Mucosa of gallbladder (tissue), 1 donor: ENCODE results near the gene PRKCI. TPM values are rescaled to one million over a fixed set of nuclear protein-coding genes. Genes with fewer than 3 reads are reported as not detected.
"Not testable (repeated sequence)": the region's sequence is repeated elsewhere in the genome, so short reads cannot be mapped to it uniquely, and the experiment has no call there.

ENCODE experiments used
- DNase-seq: peaks from one replicate; pipeline ENCODE4 v3.0.0-alpha.2; 2020; ENCODE audit warnings: low spot score
- total RNA-seq: library from RNA; stranded (reverse); gene quantifications from one replicate; pipeline ENCODE4 v1.2.1, GENCODE V29; 2021
- donor health status: DM: no; HTN: no; CAD: no.

The PRKCI gene
- total RNA-seq, 1 donor from 2014 or later: 25.2 TPM

GRCh38 chr3:170290194-170290593 lies 68.0 kb downstream of the PRKCI start:
- no peak for DNase-seq

GRCh38 chr3:170295586-170295985 lies 73.4 kb downstream of the PRKCI start:
- DNase-seq: no peak

- DNase-seq: no peak
These were observed 74.5 kb downstream of the PRKCI start for GRCh38 chr3:170296703-170297102.

- no peak for DNase-seq
These were observed 79.2 kb downstream of the PRKCI start for GRCh38 chr3:170301405-170301804.

GRCh38 chr3:170302008-170302407 lies 79.8 kb downstream of the PRKCI start:
- no peak for DNase-seq

- DNase-seq: no peak
These were observed 83.8 kb downstream of the PRKCI start for GRCh38 chr3:170306015-170306414.

- DNase-seq: no peak
These were observed 85.6 kb downstream of the PRKCI start for GRCh38 chr3:170307671-170308405.

GRCh38 chr3:170309046-170309445 lies 86.8 kb downstream of the PRKCI start:
- DNase-seq: no peak

GRCh38 chr3:170317954-170318353 lies 95.7 kb downstream of the PRKCI start:
- DNase-seq: no peak

GRCh38 chr3:170320461-170321121 lies 98.4 kb downstream of the PRKCI start:
- DNase-seq: no peak

GRCh38 chr3:170321321-170322034 lies 99.3 kb downstream of the PRKCI start:
- no peak for DNase-seq

GRCh38 chr3:170322566-170323269 lies 100.5 kb downstream of the PRKCI start:
- no peak for DNase-seq

- no peak for DNase-seq
These were observed 101.1 kb downstream of the PRKCI start for GRCh38 chr3:170323331-170323730.

GRCh38 chr3:170324962-170325361 lies 102.7 kb downstream of the PRKCI start:
- DNase-seq: no peak

GRCh38 chr3:170327040-170327808 lies 105.0 kb downstream of the PRKCI start:
- DNase-seq: no peak

- DNase-seq: not testable (repeated sequence)
These were observed 105.8 kb downstream of the PRKCI start for GRCh38 chr3:170327868-170328548.

- no peak for DNase-seq
These were observed 108.1 kb downstream of the PRKCI start for GRCh38 chr3:170330366-170330765.

GRCh38 chr3:170331143-170331542 lies 108.9 kb downstream of the PRKCI start:
- peak; percentile 82 for DNase-seq

- DNase-seq: no peak
These were observed 115.2 kb downstream of the PRKCI start for GRCh38 chr3:170337420-170337819.

- DNase-seq: no peak
These were observed 116.6 kb downstream of the PRKCI start for GRCh38 chr3:170338690-170339340.
